HCT116 (cell line): ENCODE measurements around the gene PRMT7. TPM values are rescaled to one million over a fixed set of nuclear protein-coding genes. Genes with fewer than 3 reads are reported as not detected.

Source experiments
- ATAC-seq: fragments of 200-7000 bp; cut with Tn5 transposase; 2 replicates; pipeline ENCODE4 v1.9.1; 2020; ENCODE audit warnings: mild to moderate bottlenecking, moderate library complexity
- BruUV-seq: library from RNA; stranded (reverse); fragments of 400-500 nt; replicated peaks from 2 replicates; lab custom pipeline; 2021; lab: Mats Ljungman, UMichigan
- CTCF ChIA-PET: fragments of 300-600 bp; sonication (Branson Sonifier 250); formaldehyde crosslinking; loops from one replicate; lab custom pipeline; 2021; ENCODE audit warnings: antibody characterized with exemption; lab: Charles Lee
- POLR2A ChIA-PET: fragments of 300-600, 350-600 bp; sonication (Branson Sonifier 250); formaldehyde crosslinking; loops from one replicate; lab custom pipeline; 2021; ENCODE audit warnings: antibody characterized with exemption; lab: Charles Lee
- RAD21 ChIA-PET, 2 experiments: fragments of 300-600 bp; sonication (Branson Sonifier 250); formaldehyde crosslinking; loops; one replicate each; lab custom pipeline; 2023; ENCODE audit warnings: low total read pairs in 2 of 2; ENCODE audit not compliant: uncharacterized antibody in 2 of 2, unreplicated experiment in 2 of 2, low non-redundant PET in 1 of 2; lab: Charles Lee
- DNase-seq: peaks from one replicate; pipeline ENCODE4 v3.0.0-alpha.2; 2010; ENCODE audit warnings: low read depth, low spot score
- H2AFZ ChIP-seq: fragments of 200-600 bp; shearing (Covaris generic), sonication (generic); 2 replicates; pipeline ENCODE4 v1.6.1; 2017; ENCODE audit warnings: low read depth, mixed run types, mixed read lengths, antibody characterized with exemption, low read length; ENCODE audit not compliant: poor library complexity, severe bottlenecking
- H3K27ac ChIP-seq: 2 replicates; pipeline ENCODE4 v1.5.1; 2012; ENCODE audit warnings: low read depth, low read length
- H3K27me3 ChIP-seq: fragments of 200-600 bp; sonication (generic); 2 replicates; pipeline ENCODE4 v1.6.1; 2016; ENCODE audit warnings: mixed run types, low read length, mixed read lengths; ENCODE audit not compliant: insufficient read depth
- H3K36me3 ChIP-seq, 2 experiments: fragments of 200-500 bp in 1 of 2; fragments of 200-600 bp in 1 of 2; sonication (Bioruptor generic) in 1 of 2; sonication (generic) in 1 of 2; 2 replicates each; pipeline versions ENCODE4 v1.5.1 to v1.6.1; 2014 to 2016; ENCODE audit warnings: low read length in 2 of 2, inconsistent platforms in 1 of 2, mixed read lengths in 1 of 2, mixed run types in 1 of 2; ENCODE audit not compliant: insufficient read depth in 2 of 2, control insufficient read depth in 1 of 2
- H3K4me1 ChIP-seq, 2 experiments: fragments of 200-600 bp in 1 of 2; sonication (generic) in 1 of 2; 2 replicates each; pipeline versions ENCODE4 v1.5.1 to v1.6.1; 2012 to 2017; ENCODE audit warnings: low read length in 2 of 2, inconsistent platforms in 1 of 2, mild to moderate bottlenecking in 1 of 2, mixed read lengths in 1 of 2, mixed run types in 1 of 2, moderate library complexity in 1 of 2; ENCODE audit not compliant: insufficient read depth in 2 of 2, control insufficient read depth in 1 of 2
- H3K4me2 ChIP-seq: fragments of 200-600 bp; sonication (generic); 2 replicates; pipeline ENCODE4 v1.6.1; 2017; ENCODE audit warnings: mixed run types, low read length, mixed read lengths
- H3K4me3 ChIP-seq, 2 experiments: fragments of 200-600 bp in 1 of 2; sonication (generic) in 1 of 2; replicated peaks in 1 of 2; 2 replicates each; pipeline ENCODE4 v1.5.1; 2011 to 2016; ENCODE audit warnings: low read length in 2 of 2, control low read depth in 1 of 2, low read depth in 1 of 2, mild to moderate bottlenecking in 1 of 2, mixed read lengths in 1 of 2, mixed run types in 1 of 2
- H3K79me2 ChIP-seq: fragments of 200-600 bp; sonication (generic); 2 replicates; pipeline ENCODE4 v1.6.1; 2017; ENCODE audit warnings: mild to moderate bottlenecking, mixed run types, low read length, moderate library complexity, mixed read lengths; ENCODE audit not compliant: insufficient read depth
- H3K9ac ChIP-seq: fragments of 200-600 bp; sonication (generic); 2 replicates; pipeline ENCODE4 v1.6.1; 2016; ENCODE audit warnings: low read length, mixed read lengths
- H3K9me2 ChIP-seq: fragments of 200-600 bp; sonication (generic), shearing (Covaris generic); 2 replicates; pipeline ENCODE4 v1.6.1; 2017; ENCODE audit warnings: mixed run types, mild to moderate bottlenecking, moderate library complexity; ENCODE audit not compliant: insufficient read depth
- H3K9me3 ChIP-seq, 2 experiments: fragments of 200-500 bp in 1 of 2; fragments of 200-600 bp in 1 of 2; sonication (Bioruptor generic) in 1 of 2; sonication (generic) in 1 of 2; 2 replicates each; pipeline ENCODE4 v1.6.1; 2014 to 2017; ENCODE audit warnings: low read length in 2 of 2, mixed read lengths in 2 of 2, inconsistent platforms in 1 of 2, low read depth in 1 of 2, mild to moderate bottlenecking in 1 of 2, mixed run types in 1 of 2, moderate library complexity in 1 of 2; ENCODE audit not compliant: control insufficient read depth in 1 of 2, insufficient read depth in 1 of 2
- H4K20me1 ChIP-seq: fragments of 200-600 bp; sonication (generic), shearing (Covaris generic); 2 replicates; pipeline ENCODE4 v1.6.1; 2017; ENCODE audit warnings: mixed run types, mild to moderate bottlenecking, moderate library complexity; ENCODE audit not compliant: insufficient read depth
- ATF3 ChIP-seq: IDR thresholded peaks from 2 replicates; pipeline ENCODE4 v1.6.1; 2012
- EGR1 ChIP-seq: IDR thresholded peaks from 2 replicates; pipeline ENCODE4 v1.6.1; 2012; ENCODE audit warnings: low read depth
- EZH2 ChIP-seq: fragments of 200-600 bp; sonication (generic); IDR thresholded peaks from 2 replicates; pipeline ENCODE4 v1.6.1; 2017; ENCODE audit warnings: antibody characterized with exemption, mixed run types
- EZH2phosphoT487 ChIP-seq: fragments of 200-600 bp; IDR thresholded peaks from 2 replicates; pipeline ENCODE4 v1.6.1; 2018; ENCODE audit warnings: antibody characterized with exemption, borderline replicate concordance
- FOSL1 ChIP-seq: IDR thresholded peaks from 2 replicates; pipeline ENCODE4 v1.6.1; 2012; ENCODE audit warnings: low read depth
- JUND ChIP-seq: IDR thresholded peaks from 2 replicates; pipeline ENCODE4 v1.6.1; 2012
- MAX ChIP-seq: IDR thresholded peaks from 2 replicates; pipeline ENCODE4 v1.6.1; 2012
- POLR2AphosphoS5 ChIP-seq: IDR thresholded peaks from 2 replicates; pipeline ENCODE4 v1.6.1; 2011; ENCODE audit warnings: mild to moderate bottlenecking, low read depth, low read length, moderate library complexity
- RAD21 ChIP-seq: IDR thresholded peaks from 2 replicates; pipeline ENCODE4 v1.6.1; 2012; ENCODE audit warnings: low read depth, mild to moderate bottlenecking
- REST ChIP-seq: IDR thresholded peaks from 2 replicates; pipeline ENCODE4 v1.6.1; 2012; ENCODE audit warnings: low read depth
- SP1 ChIP-seq: IDR thresholded peaks from 2 replicates; pipeline ENCODE4 v1.6.1; 2012; ENCODE audit warnings: low read depth
- TCF7L2 ChIP-seq: IDR thresholded peaks from 2 replicates; pipeline ENCODE4 v1.7.0; 2011; ENCODE audit warnings: borderline replicate concordance, inconsistent platforms; ENCODE audit not compliant: insufficient read depth, insufficient read length; ENCODE audit errors: extremely low read depth
- intact Hi-C: fragments of 100-400 bp; cut with micrococcal nuclease; formaldehyde crosslinking; loops from 2 replicates; pipeline ENCODE4 v1.10.0; 2022
- total RNA-seq: library from RNA; stranded (reverse); gene quantifications from one replicate; pipeline ENCODE4 v1.2.1, GENCODE V29; 2021; ENCODE audit not compliant: unreplicated experiment

PRMT7 gene
- total RNA-seq, 1 experiment from 2014 or later: 34.4 TPM

DNA sequence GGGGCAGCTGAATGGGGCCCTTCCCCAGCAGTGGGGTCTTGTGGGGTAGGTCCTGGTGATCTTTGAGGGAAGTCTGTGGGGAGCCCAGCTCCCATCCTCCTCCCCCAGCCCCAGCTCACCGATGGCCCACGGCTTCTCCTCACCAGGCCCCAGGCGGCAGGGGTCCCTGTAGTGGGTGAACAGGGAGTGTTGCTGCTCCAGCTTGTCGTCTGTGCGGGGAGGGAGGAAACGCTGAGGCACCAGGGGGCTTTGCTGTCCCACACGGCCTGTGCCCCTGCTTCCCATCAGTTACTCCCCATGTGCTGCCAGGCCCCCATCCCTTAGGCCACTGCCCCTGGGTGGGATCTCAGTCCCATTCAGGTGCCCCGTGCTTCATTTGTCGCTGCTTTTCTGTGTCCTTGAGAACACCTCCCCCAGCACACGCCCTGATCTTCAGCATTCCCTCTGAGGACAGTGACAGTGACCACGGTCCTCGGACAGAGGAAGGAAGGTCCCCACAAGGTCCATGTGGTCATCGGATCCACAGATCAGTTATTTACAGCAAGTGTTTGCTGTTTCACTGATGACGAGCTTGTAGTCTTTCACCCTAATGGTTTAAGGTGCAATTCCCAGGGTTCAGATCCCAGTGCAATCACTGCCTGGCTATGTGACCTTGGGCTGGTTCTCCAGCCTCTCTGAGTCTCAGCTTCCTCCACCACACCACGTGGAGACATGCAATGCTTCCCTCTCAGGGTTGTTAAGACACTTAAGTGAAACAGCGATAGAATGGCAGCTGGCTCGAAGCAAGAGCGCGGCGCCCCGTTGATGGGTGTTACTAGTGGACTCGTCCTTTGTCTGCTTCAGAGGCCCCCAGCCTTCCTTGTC, 53.1 kb downstream of the PRMT7 start:
- no peak overlapping the region for H3K9ac ChIP-seq
- H4K20me1 ChIP-seq: no peaks in the 10 kb centered on the region
- no TSS peak for BruUV-seq
- ChIA-PET POLR2A (no interaction called here), CTCF (interaction anchor here (1.0 to 1.1 kb wide), 2 partner anchors 9 to 102 kb away, joined by 3 read pairs; no protein-coding TSS in a partner anchor), RAD21 (no interaction called here)
- DNase-seq (no peak), ATAC-seq (no peak)
- TF ChIP-seq TCF7L2 (no peak), EZH2phosphoT487 (no peak), POLR2AphosphoS5 (no peak), FOSL1 (no peak), REST (no peak), RAD21 (no peak), EGR1 (no peak), MAX (no peak), JUND (no peak), SP1 (no peak), EZH2 (no peak), ATF3 (no peak)
- H3K36me3 ChIP-seq: no peaks in the 10 kb centered on the region
- no peak overlapping the region for H3K4me2 ChIP-seq
- no peak overlapping the region for H3K4me3 ChIP-seq
- no peaks in the 10 kb centered on the region for H3K79me2 ChIP-seq
- intact Hi-C loops: no loop called here
- H3K4me1 ChIP-seq: peaks cover 0 to 6% of the 10 kb centered on the region in 2 experiments; a peak in 1 of 4 replicates
- no peaks in the 10 kb centered on the region for H3K9me3 ChIP-seq
- no peak overlapping the region for H3K27ac ChIP-seq
- H2AFZ ChIP-seq: no peak overlapping the region
- no peaks in the 10 kb centered on the region for H3K27me3 ChIP-seq
- H3K9me2 ChIP-seq: no peaks in the 10 kb centered on the region
